Left cardiac atrium (tissue), 4 donors: ENCODE measurements around the gene RPP40. TPM values are rescaled to one million over a fixed set of nuclear protein-coding genes. Genes with fewer than 3 reads are reported as not detected.
"Not testable (repeated sequence)": the region's sequence is repeated elsewhere in the genome, so short reads cannot be mapped to it uniquely, and the experiment has no call there.

Source experiments
- ATAC-seq, 2 donors: fragments of 200-7000 bp; cut with Tn5 transposase; one replicate each; pipeline ENCODE4 v1.9.1; 2020; ENCODE audit warnings: mild to moderate bottlenecking in 2 of 2, moderate library complexity in 2 of 2
- DNase-seq: peaks from one replicate; pipeline ENCODE4 v3.0.0-alpha.2; 2020
- intact Hi-C, 2 donors: fragments of 100-400 bp; cut with DNase I; formaldehyde crosslinking; loops; one replicate each; pipeline versions ENCODE4 v1.14.1 to v1.15.1; 2022 to 2023
- long read RNA-seq: library from polyadenylated mRNA; unstranded; transcript quantifications from one replicate; pipeline ENCODE4 v2.0.0, GENCODE V29; 2021
- total RNA-seq, 2 donors: library from RNA; stranded (reverse); fragmentation: NEBNext Ultra II Directional; extraction: Animal tissue kit (Norgen Biotek cat#: 25700); gene quantifications; one replicate each; pipeline ENCODE4 v1.2.1, GENCODE V29; 2021
- donor health status: DM: no; HTN: yes; CAD: no.
- donor health status: DM: no; HTN: yes; CAD: no; lungs with severe emphysema.
- donor health status: DM: yes; HTN: yes; CAD: no.
- donor health status: Dilated cardiomyopathy.

The RPP40 gene, protein sequence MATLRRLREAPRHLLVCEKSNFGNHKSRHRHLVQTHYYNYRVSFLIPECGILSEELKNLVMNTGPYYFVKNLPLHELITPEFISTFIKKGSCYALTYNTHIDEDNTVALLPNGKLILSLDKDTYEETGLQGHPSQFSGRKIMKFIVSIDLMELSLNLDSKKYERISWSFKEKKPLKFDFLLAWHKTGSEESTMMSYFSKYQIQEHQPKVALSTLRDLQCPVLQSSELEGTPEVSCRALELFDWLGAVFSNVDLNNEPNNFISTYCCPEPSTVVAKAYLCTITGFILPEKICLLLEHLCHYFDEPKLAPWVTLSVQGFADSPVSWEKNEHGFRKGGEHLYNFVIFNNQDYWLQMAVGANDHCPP
- 1 to 10 TPM; 3.7 to 4.9 TPM for total RNA-seq
- long read RNA-seq, partial matches to known transcripts = 0 of 3 reads
- long read RNA-seq, other reads (novel, unspliced or antisense) = 0 of 3 reads

DNA sequence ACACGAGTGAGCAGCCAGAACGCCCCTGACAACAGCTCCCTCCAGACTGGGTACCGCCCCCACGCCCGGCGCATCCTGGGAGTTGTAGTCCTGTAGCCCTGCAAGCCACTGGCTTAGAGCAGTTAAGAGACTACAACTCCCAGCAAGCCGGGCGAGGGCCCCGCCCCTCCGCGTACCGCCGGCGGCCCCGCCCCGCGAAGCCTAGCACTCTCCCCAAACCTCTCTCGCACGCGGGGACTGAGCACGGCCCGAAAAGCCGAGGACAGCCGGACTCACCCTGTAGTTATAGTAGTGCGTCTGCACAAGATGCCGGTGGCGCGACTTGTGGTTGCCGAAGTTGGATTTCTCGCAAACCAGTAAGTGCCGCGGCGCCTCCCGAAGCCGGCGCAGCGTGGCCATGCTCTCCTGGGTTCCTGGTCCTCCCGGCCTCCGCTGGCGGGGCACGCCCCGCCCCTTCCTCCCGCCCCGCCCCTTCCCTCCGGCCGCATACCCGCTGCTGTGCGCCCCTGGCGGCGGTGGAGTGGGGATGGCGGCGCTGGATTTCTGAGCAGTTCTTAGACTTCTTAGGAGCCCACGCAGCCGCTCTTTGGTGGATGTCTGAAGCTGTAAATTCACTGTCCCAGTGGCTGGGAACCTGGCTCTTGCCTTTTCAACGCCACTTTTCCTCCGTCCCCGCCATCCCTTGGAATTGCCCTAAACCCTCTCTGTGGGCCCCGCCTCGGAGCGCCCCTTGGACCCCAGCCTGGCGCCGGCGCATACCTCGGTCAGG lies at the start of gene RPP40:
TSS of gene RPP40 (minus strand) at position 434 of the 769 bp plus-strand sequence. CDS start at position 399, 35 bp downstream.
- peak; percentile 99 to 100 for ATAC-seq
- DNase-seq = peak; percentile 98
- intact Hi-C loops = no loop called here

DNA sequence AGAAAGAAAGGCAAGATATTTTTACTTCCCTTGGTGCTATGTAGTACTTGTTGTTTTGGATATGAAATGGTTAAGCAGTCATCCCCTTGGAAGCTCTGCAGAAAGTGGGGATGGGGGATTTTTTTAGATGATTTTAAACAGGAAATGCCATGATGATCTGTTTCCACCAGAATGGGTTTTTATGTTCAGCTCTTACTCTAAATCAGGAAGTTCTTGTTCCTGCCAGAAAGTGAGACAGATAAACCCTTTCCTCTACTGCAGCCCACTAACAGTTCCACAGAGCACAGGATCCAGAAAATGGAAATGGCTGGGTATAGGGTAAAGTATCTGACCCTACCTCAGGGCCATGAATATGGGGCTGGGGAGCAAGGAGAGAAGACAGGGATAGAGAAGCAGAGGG lies 49.2 kb upstream of the RPP40 start:
- DNase-seq = no peak
- ATAC-seq = no peak
- intact Hi-C loops = loop anchor here in 1 of 2 donors (10.0 kb wide), 1 partner anchor 62 kb away; no protein-coding TSS in a partner anchor

DNA sequence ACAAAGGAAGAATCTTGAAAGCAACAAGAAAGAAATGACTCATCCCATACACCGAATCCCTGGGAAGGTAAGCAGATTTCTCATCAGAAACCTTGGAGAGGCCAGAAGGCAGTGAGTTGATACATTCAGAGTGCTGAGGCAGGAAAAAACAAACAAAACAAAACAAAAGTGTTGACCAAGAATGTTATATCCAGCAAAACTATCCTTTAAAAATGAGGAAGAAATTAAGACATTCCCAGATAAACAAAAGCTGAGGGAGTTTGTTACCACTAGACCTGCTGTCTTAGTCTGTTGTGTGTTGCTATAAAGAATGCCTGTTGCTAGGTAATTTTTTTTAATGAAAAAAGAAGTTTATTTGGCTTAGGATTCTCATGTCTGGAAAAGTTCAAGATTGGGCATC lies 47.6 kb upstream of the RPP40 start:
- DNase-seq (no peak), ATAC-seq (no peak)
- intact Hi-C loops = loop anchor here in 1 of 2 donors (10.0 kb wide), 1 partner anchor 63 kb away; no protein-coding TSS in a partner anchor

DNA sequence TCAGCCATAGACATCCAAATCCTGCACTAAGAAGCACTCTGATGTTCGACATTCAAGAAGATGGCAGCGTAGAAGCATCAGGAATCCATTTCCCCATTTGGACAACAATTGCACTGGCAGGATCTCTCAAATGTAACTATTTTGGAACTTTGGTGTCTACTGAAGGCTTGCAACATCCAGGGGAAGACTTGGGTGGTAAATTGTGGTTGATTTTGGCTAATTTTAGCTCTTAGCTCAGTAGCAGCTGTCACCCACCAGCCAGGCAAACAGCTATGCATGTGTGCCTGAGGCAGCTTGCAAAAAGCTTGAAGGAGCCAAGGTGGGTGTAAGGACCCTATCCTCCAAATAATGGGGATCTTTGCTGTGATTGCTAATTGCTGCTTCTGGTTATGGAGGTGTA lies 46.2 kb upstream of the RPP40 start:
- intact Hi-C loops = loop anchor here in 1 of 2 donors (10.0 kb wide), 1 partner anchor 65 kb away; no protein-coding TSS in a partner anchor
- no peak for ATAC-seq

DNA sequence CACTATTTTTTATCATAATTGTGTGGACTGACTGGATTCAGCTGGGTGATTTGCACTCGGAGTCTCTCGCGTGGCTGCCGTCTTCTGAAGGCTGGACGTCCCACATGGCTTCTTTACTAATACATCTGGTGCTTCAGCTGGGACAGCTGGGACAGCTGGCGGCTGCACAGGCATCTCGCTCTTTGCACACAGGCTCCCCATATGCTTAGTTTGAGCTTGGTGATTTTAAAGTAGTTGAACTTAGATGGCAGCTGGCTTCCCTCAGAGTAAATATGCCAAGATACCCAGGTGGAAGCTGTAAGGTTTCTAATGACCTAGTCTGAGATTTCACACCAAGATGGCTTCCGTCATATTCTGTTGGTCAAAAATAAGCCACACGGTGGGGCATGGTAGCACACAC lies 42.6 kb upstream of the RPP40 start:
- DNase-seq (no peak), ATAC-seq (no peak)
- intact Hi-C loops = no loop called here

More for the DNA sequence above, 46.2 kb upstream of the RPP40 start:
- no peak for DNase-seq

DNA sequence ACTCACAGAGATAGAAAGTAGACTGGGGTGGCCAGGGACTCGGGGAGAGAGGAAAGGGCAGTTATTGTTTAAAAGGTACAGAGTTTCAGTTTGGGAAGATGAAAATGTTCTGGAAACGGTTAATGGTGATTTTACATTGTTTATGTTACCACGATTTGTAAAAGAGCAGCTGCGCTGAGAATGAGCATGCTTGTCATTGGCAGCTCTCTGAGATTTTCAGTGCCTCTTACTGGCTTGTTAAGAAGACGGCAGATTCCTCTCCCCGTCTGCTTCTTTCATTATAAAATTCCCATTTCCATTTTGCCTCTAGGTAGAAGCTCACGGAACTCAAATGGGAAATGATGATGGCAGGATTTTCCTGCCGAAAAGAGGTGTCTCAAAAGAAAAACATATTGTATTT lies 41.6 kb upstream of the RPP40 start:
- intact Hi-C loops = no loop called here
- ATAC-seq (no peak), DNase-seq (no peak)

DNA sequence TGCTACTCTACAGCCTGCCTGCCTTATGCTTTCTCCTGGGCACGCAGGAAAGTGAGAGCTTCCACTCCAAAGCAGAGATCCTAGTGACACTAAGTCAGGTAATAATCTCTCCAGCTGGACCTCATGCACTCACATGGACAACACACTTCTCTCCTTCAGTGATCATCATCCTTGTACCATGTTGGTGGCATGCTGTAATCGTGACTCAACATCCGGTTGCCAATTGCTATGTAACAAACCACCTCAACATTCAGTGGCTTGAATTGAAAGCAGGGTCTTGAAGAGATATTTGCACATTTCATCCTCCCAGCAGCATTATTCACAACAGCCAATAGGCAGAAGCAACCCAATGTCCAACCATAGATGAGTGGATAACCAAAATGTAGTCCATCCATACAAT lies 41.0 kb upstream of the RPP40 start:
- no peak for ATAC-seq
- intact Hi-C loops = no loop called here
- DNase-seq = no peak

DNA sequence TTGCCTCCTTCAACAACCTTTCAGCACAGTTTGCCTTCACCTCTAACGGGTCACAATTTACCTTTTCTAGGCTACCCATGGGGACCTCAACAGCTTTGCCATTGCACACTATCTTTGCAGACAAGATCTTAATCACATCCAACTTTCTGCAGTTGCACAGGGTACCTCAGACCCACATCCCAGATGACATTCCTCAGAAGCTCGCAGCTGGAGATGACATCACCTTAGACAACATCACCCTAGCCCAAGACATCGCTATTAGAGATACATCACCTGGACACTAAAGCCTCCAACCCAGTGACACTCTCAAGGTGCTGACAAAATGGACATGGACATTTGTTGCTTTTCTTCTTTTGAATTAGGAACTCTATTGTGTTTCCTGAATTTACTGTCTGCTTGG lies 38.6 kb upstream of the RPP40 start:
- no peak for ATAC-seq
- intact Hi-C loops = no loop called here
- no peak for DNase-seq

DNA sequence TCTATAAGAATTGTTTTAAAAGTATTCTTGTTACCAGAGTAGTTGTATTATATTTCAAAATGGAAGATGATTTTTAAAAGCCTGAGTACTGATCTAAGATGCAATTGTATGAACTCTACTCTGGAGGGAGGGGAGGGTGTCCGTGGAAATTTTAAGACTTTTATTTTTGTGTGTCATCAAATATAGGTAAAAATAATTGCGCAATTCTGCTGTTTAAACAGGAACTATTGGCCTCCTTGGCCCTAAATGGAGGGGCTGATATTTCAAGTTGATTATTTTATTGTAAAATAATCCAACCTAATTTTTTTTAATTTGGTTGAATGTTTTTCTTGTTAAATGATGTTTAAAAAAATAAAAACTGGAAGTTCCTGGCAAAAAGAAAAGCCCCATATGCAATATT lies 38.1 kb upstream of the RPP40 start:
- intact Hi-C loops = no loop called here
- DNase-seq = no peak
- no peak for ATAC-seq

DNA sequence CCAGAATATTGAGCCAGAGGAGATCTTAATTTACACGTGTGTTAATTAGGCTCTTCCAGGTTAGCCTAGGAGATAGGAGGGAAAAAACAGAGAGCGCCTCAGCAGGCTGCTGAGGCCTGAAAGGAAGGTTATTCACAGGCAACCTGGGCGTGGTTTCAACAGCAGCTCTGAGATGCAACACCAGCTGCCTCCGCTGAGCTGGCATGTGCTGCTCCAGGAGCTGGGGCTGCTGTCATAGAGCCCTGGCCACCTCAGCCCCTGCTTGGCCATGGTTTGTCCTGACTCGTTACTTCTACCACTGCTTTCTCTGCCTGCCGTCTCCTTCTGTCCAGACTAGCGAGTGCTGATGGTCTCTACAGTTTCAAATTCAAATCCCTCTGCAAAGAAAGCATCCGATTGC lies 32.4 kb upstream of the RPP40 start:
- no peak for ATAC-seq
- intact Hi-C loops = no loop called here

DNA sequence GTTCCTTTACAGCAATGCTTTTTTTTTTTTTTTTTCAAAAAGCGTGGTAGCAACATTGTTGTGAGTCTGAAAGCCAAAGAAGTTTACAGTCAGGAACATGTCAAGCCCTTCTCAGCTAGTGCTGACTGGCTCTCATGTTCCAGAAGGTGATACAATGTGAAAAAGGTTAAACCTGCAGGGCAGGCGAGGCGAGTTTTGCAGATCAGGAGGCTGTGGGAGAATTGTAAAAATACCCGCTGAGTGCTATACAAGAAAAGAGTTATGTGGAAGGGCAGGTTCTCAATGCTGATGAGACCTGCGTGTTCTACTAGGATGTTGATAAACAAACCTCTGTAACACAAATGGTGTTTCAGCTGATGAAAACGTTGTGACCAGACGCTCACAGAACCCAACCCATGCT lies 30.9 kb upstream of the RPP40 start:
- intact Hi-C loops = no loop called here
- no peak for ATAC-seq
- no peak for DNase-seq

More for the DNA sequence above, 32.4 kb upstream of the RPP40 start:
- DNase-seq = no peak

DNA sequence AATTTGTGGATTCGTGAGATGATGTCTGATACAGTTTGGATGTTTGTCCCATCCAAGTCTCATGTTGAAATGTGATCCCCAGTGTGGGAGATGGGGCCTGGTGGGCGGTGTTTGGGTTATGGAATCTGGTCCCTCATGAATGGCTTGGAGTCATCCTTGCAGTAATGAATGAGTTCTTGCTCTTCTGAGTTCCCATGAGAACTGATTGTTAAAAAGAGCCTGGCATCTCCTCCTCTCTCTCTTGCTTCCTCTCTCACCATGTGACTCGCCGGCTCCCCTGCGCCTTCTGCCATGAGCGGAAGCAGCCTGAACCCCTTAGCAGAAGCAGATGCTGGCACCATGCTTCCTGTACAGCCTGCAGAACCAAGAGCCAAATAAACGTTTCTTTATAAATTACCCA lies 30.5 kb upstream of the RPP40 start:
- DNase-seq (no peak), ATAC-seq (no peak)
- intact Hi-C loops = no loop called here

DNA sequence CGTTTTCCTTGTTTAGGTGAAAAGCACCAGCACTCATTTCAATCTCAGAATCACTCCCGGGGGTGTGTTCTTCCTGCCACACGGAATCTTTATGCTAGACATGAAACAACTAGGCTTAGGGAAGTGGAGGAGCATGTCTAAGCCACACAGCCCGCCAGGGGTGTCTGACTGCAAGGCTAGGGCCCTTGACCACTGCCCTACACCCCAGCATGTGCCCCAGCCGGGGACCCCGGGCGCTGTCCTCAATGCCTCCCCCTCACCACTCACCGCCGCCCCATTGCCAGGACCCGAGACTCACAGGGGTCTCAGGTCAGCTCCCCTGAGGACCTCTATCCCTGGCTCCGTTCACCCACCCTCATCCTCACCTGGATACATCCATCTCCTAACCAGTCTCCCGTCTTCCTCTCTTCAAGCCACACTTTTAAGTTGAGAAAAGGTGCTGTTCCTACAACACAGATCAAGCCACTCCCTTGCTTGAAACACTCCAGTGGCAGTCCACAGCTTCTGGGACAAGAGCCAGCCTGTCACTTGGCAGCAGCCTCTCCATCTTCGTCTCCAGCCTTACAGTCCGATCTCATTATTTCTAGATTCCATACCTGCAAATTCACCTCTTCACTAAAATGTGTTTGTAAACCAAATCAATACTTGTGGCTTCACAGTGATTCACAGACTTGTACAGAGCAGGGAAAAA lies 29.5 kb upstream of the RPP40 start:
- ATAC-seq = peak; percentile 30 to 45
- intact Hi-C loops, DNase-seq: not testable (repeated sequence)

DNA sequence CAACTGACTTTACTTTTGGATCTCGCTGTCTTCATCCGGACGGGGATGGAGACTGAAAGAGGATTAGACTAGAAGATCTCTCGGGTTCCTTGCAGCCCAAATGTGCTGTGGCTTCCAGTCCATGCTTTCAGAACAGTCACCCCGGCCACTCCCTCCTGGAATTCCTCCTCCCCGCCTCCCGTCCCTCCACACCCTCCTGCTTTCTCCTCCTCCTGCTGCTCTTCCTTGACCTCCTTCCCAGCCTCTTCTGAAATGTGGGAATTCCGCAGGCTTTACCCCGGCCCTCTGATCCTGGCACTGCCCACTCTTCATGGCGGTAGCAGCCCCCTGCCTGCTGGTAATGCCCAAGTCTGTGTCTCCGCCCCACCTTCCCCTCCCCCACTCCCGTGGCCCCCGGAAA lies 28.9 kb upstream of the RPP40 start:
- DNase-seq, intact Hi-C loops: not testable (repeated sequence)
- ATAC-seq = peak in 1 of 2 donors; percentile 52

DNA sequence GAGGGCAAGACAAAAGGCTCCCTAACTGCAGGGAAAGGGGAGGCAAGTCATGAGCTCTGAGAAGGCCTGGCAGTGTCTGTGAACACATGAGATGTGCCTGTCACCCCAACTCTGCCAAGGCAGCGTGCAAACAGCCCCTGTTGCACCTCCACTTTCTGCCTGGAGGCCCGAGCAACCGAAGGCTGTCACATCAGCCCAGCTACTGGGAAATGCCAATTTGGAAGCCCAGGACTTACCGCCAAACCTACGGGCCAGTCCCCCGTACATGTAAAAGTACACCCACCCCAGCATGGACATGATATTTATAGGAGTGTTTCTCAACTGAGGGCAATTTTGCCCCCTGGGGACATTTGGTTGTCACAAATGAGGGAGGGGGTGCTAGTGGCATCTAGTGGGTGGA lies 27.3 kb upstream of the RPP40 start:
- intact Hi-C loops = no loop called here
- DNase-seq (no peak), ATAC-seq (no peak)

DNA sequence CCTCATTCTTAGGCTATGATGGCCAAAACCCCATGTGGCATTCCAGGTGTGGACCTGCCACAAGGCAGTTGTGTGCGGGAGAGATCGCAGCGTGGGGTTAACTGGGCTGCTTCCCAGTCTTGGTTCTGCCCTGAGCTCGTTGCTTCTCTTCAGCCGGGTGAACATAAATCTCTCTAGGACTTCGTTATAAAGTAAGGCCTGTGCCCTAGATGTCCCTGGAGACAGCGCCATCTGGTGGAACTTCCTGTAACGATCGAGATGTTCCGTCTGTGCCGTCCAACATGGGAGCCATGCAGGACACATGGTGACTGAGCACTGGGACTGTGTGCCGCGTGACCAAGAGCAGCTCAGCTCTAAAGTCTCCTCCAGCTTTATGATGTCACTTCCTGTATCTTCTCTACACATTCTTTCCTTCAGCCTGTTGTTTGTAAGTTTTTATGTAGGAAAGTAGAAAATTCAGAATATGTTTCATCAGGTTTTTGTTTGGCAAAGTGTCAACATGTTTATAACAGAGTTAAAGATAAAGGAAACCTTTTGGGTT lies 26.8 kb upstream of the RPP40 start:
- intact Hi-C loops = no loop called here
- ATAC-seq (peak; percentile 61 to 69), DNase-seq (peak; percentile 82)

DNA sequence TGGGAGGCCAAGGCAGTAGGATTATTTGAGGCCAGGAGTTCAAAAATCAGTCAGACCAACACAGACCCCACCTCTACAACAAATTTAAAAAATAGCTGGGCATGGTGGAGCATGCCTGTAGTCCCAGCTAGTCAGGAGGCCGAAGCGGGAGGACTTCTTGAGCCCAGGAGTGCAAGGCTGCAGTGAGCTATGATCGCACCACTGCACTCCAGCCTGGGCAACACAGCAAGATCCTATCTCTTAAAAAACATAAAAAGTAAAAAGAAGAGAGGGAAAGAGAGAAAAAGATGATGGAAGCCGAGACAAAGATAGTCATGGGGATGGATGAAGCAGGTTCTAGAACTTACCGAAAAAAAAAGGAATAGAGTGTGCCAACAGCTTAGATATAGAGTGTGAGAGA lies 25.8 kb upstream of the RPP40 start:
- no peak for DNase-seq
- ATAC-seq = no peak
- intact Hi-C loops = no loop called here

DNA sequence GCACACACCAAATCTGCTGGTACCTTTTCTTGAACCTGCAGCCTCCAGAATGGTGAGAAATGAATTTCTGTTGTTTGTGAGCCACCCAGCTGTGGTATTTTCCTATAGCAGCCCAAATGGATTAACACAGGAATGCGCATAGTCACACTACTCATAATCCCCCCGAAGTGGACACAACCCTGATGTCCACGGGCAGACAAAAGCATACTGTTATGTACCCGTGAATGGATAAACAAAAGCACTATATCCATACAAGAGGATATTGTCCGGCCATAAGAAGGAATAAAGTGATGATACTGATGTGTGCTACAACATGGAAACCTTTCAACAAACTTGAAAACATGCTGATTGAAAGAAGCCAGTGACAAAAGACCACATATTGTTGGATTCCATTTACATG lies 25.1 kb upstream of the RPP40 start:
- DNase-seq = no peak
- intact Hi-C loops = no loop called here
- ATAC-seq = no peak

DNA sequence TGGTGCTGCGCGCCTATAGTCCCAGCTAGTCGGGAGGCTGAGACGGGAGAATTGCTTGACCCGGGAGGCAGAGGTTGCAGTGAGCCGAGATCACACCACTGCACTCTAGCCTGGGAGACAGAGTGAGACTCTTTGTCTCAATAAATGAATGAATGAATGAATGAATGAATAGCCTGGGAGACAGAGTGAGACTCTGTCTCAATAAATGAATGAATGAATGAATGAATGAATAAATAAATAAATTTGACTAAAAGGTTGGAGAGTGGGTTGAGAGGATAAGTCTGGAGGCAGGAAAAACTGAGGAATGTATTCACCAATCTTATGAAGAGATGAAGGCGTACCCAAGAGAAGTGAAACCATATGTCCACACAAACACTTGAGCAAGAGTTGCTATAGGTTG lies 24.5 kb upstream of the RPP40 start:
- intact Hi-C loops = no loop called here
- DNase-seq (no peak), ATAC-seq (no peak)
